GM23248 (cell line): ENCODE results near the gene APC. TPM values are rescaled to one million over a fixed set of nuclear protein-coding genes. Genes with fewer than 3 reads are reported as not detected.

Source experiments
- DNase-seq: peaks from one replicate; pipeline ENCODE4 v3.0.0-alpha.2; 2015
- H2AFZ ChIP-seq: fragments of 200-600 bp; sonication (generic); 2 replicates; pipeline ENCODE4 v1.6.1; 2016; ENCODE audit warnings: antibody characterized with exemption
- H3F3A ChIP-seq: fragments of 200-600 bp; sonication (generic); 2 replicates; pipeline ENCODE4 v1.6.1; 2016; ENCODE audit warnings: mild to moderate bottlenecking, antibody characterized with exemption, mixed run types; ENCODE audit not compliant: insufficient read depth
- H3K27ac ChIP-seq: fragments of 200-600 bp; sonication (generic); 2 replicates; pipeline ENCODE4 v1.5.1; 2016; ENCODE audit warnings: mild to moderate bottlenecking
- H3K27me3 ChIP-seq: fragments of 200-600 bp; sonication (generic); replicated peaks from 2 replicates; pipeline ENCODE4 v1.6.1; 2016; ENCODE audit warnings: mild to moderate bottlenecking; ENCODE audit not compliant: insufficient read depth
- H3K36me3 ChIP-seq: fragments of 200-600 bp; sonication (generic); 2 replicates; pipeline ENCODE4 v1.6.1; 2016; ENCODE audit warnings: low read depth, mild to moderate bottlenecking
- H3K4me1 ChIP-seq: fragments of 200-600 bp; sonication (generic); 2 replicates; pipeline ENCODE4 v1.6.1; 2016; ENCODE audit warnings: mild to moderate bottlenecking; ENCODE audit not compliant: insufficient read depth
- H3K4me2 ChIP-seq: fragments of 200-600 bp; sonication (generic); one replicate; pipeline ENCODE4 v1.6.1; 2016; ENCODE audit warnings: mild to moderate bottlenecking; ENCODE audit not compliant: unreplicated experiment
- H3K4me3 ChIP-seq: fragments of 200-600 bp; sonication (generic); 2 replicates; pipeline ENCODE4 v1.5.1; 2016; ENCODE audit warnings: mild to moderate bottlenecking
- H3K79me2 ChIP-seq: fragments of 200-600 bp; sonication (generic); 2 replicates; pipeline ENCODE4 v1.6.1; 2016; ENCODE audit warnings: mild to moderate bottlenecking; ENCODE audit not compliant: insufficient read depth
- H3K9ac ChIP-seq: fragments of 200-600 bp; sonication (generic); 2 replicates; pipeline ENCODE4 v1.6.1; 2016; ENCODE audit warnings: mild to moderate bottlenecking
- H3K9me2 ChIP-seq: fragments of 200-600 bp; sonication (generic); 2 replicates; pipeline ENCODE4 v1.6.1; 2016; ENCODE audit warnings: mixed run types, mild to moderate bottlenecking, moderate library complexity; ENCODE audit not compliant: insufficient read depth
- H3K9me3 ChIP-seq: fragments of 200-600 bp; sonication (generic); one replicate; pipeline ENCODE4 v1.6.1; 2017; ENCODE audit warnings: low read depth
- H4K20me1 ChIP-seq: fragments of 200-600 bp; sonication (generic); 2 replicates; pipeline ENCODE4 v1.6.0; 2016; ENCODE audit not compliant: insufficient read depth
- EZH2 ChIP-seq: fragments of 200-600 bp; sonication (generic); IDR thresholded peaks from 2 replicates; pipeline ENCODE4 v1.6.1; 2018; ENCODE audit warnings: antibody characterized with exemption, mild to moderate bottlenecking; ENCODE audit not compliant: insufficient read depth, poor library complexity, severe bottlenecking
- EZH2phosphoT487 ChIP-seq: fragments of 200-600 bp; sonication (generic); IDR thresholded peaks from 2 replicates; pipeline ENCODE4 v1.6.1; 2018; ENCODE audit warnings: antibody characterized with exemption, moderate library complexity, mild to moderate bottlenecking, low read depth; ENCODE audit not compliant: insufficient read depth
- WGBS, 2 experiments: methylation state at CpG; one replicate each; pipeline ENCODE4 v1.1.6; 2015 to 2017; ENCODE audit warnings: low lambda C conversion rate in 2 of 2, low coverage in 1 of 2; ENCODE audit errors: missing lambda C conversion rate in 2 of 2; 5-methylcytosine and 5-hydroxymethylcytosine counted together
- in situ Hi-C: fragments of 300-500 bp; cut with MboI; formaldehyde crosslinking; loops from 2 replicates; pipeline ENCODE4 v1.15.0; 2020
- polyA plus RNA-seq: library from polyadenylated mRNA; unstranded; fragments of >200 nt; fragmentation: Nextera tagmentation; extraction: Ambion mirVana; gene quantifications from 2 replicates; pipeline ENCODE4 v1.2.1, GENCODE V29; 2016
- total RNA-seq: library from RNA; depleted of rRNA; stranded (reverse); fragments of >200 nt; shearing (Covaris generic); gene quantifications from 2 replicates; pipeline ENCODE4 v1.2.3, GENCODE V29; 2014

APC gene
- total and polyA plus RNA-seq, 2 experiments from 2014 or later, result 18.1 to 34.2 TPM

DNA sequence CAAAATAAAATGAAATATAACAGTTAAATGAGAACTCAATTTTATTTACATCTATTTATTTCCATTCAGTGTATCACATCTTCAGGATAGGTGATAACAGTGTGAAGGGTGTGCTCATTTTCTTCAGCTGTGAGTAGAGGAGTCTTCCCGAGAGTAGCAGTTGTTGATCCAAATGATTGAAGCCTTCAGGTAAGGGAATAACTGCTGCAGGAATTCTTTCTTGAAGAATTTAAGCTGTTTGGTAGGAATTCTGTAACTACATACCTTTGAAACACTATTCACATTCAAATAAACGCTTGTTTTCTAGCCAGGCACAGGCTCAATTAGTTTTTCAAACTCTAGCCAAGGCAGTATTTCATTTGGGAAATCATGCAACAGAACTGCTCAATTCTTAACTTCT, 138.7 kb downstream of the APC start:
- Histone ChIP-seq H3K4me1 (no peaks in the 10 kb centered on the region), H3K79me2 (peaks cover 72% of the 10 kb centered on the region), H3K9me3 (no peaks in the 10 kb centered on the region), H3F3A (peaks cover 28% of the 10 kb centered on the region), H4K20me1 (no peaks in the 10 kb centered on the region), H3K36me3 (peaks cover 28% of the 10 kb centered on the region), H3K4me3 (no peak overlapping the region), H3K27me3 (no peaks in the 10 kb centered on the region), H3K27ac (no peak overlapping the region), H3K9me2 (no peaks in the 10 kb centered on the region), H3K9ac (no peak overlapping the region), H2AFZ (no peak overlapping the region), H3K4me2 (no peak overlapping the region)
- no peak for DNase-seq
- in situ Hi-C loops, result no loop called here
- no peak for TF ChIP-seq EZH2phosphoT487
- no peak for TF ChIP-seq EZH2
- 59 to 64% methylated on average over 2 of the region's 2 CpGs for WGBS, 2 experiments

DNA sequence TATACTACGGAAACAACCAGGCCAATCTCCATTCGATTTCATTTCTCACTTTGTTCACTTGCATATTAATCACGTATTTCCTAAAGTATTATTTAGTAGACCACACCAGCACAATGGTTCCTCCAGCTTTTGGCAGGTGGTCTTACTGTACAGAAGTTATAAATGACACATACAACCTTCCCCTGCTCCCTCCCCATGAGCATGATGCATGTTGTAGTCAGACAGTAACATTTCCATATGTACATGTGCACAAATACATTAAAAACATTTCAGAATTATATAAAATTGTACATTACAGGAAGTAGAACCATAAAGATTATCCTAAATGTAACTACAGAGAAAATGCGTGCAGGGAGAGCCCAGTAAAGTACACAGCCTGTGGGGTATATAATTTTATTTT, 140.4 kb downstream of the APC start:
- peaks cover 33% of the 10 kb centered on the region for H3F3A ChIP-seq
- no peaks in the 10 kb centered on the region for H4K20me1 ChIP-seq
- H3K9me3 ChIP-seq, result no peaks in the 10 kb centered on the region
- no peaks in the 10 kb centered on the region for H3K4me1 ChIP-seq
- TF ChIP-seq EZH2 (no peak), EZH2phosphoT487 (no peak)
- 70 to 75% methylated on average over 4 of the region's 4 CpGs for WGBS, 2 experiments
- in situ Hi-C loops, result no loop called here
- H3K27me3 ChIP-seq, result no peaks in the 10 kb centered on the region
- no peak overlapping the region for H2AFZ ChIP-seq
- peaks cover 64% of the 10 kb centered on the region for H3K79me2 ChIP-seq
- no peaks in the 10 kb centered on the region for H3K9me2 ChIP-seq
- no peak overlapping the region for H3K27ac ChIP-seq
- peaks cover 27% of the 10 kb centered on the region for H3K36me3 ChIP-seq
- H3K4me2 ChIP-seq, result no peak overlapping the region
- DNase-seq, result no peak
- no peak overlapping the region for H3K9ac ChIP-seq
- no peak overlapping the region for H3K4me3 ChIP-seq

- Histone ChIP-seq H3K79me2 (peaks cover 65% of the 10 kb centered on the region), H3K4me1 (no peaks in the 10 kb centered on the region), H3K36me3 (peaks cover 29% of the 10 kb centered on the region), H3F3A (peaks cover 37% of the 10 kb centered on the region), H3K9ac (no peak overlapping the region), H2AFZ (no peak overlapping the region), H3K4me3 (no peak overlapping the region), H3K27ac (no peak overlapping the region), H3K9me2 (no peaks in the 10 kb centered on the region), H3K4me2 (no peak overlapping the region), H3K27me3 (no peaks in the 10 kb centered on the region), H3K9me3 (no peaks in the 10 kb centered on the region), H4K20me1 (no peaks in the 10 kb centered on the region)
- no peak for DNase-seq
- TF ChIP-seq EZH2 (no peak), EZH2phosphoT487 (no peak)
- WGBS, 2 experiments, result 82 to 88% methylated on average over 4 of the region's 4 CpGs
- in situ Hi-C loops, result no loop called here
Measured at GRCh38 chr5:112878760-112879159, 141.1 kb downstream of the APC start.

- Histone ChIP-seq H4K20me1 (no peaks in the 10 kb centered on the region), H3F3A (peaks cover 39% of the 10 kb centered on the region), H3K9me3 (no peaks in the 10 kb centered on the region), H3K9me2 (no peaks in the 10 kb centered on the region), H3K79me2 (peaks cover 63% of the 10 kb centered on the region), H3K4me2 (no peak overlapping the region), H3K36me3 (peaks cover 38% of the 10 kb centered on the region), H3K27ac (no peak overlapping the region), H2AFZ (no peak overlapping the region), H3K4me1 (no peaks in the 10 kb centered on the region), H3K9ac (no peak overlapping the region), H3K27me3 (no peaks in the 10 kb centered on the region), H3K4me3 (no peak overlapping the region)
- in situ Hi-C loops, result no loop called here
- no peak for TF ChIP-seq EZH2phosphoT487
- no peak for TF ChIP-seq EZH2
- 59 to 83% methylated on average over 2 of the region's 2 CpGs for WGBS, 2 experiments
- DNase-seq, result no peak
Measured at GRCh38 chr5:112880219-112880964, 142.7 kb downstream of the APC start.
